GM12878 (cell line): Measurements from ENCODE around the gene KIRREL3. TPM values are rescaled to one million over a fixed set of nuclear protein-coding genes. Genes with fewer than 3 reads are reported as not detected.

ENCODE experiments used
- ATAC-seq: fragments of 200-7000 bp; cut with Tn5 transposase; 3 replicates; pipeline ENCODE4 v1.9.1; 2020; ENCODE audit warnings: mild to moderate bottlenecking, moderate library complexity
- BruUV-seq: library from RNA; stranded (reverse); fragments of 400-500 nt; replicated peaks from 2 replicates; lab custom pipeline; 2021; lab: Mats Ljungman, UMichigan
- CTCF ChIA-PET: fragments of 300-600 bp; sonication (Branson Sonifier 250); formaldehyde crosslinking; extraction: SDS; loops from one replicate; lab custom pipeline; 2021; ENCODE audit warnings: inconsistent platforms; lab: Yijun Ruan, JAX
- POLR2A ChIA-PET: fragments of 350-600 bp; formaldehyde crosslinking; extraction: SDS; loops from one replicate; lab custom pipeline; 2021; ENCODE audit warnings: inconsistent platforms; lab: Charles Lee
- RAD21 ChIA-PET: fragments of 300-600 bp; sonication (Branson Sonifier 250); formaldehyde crosslinking; loops from one replicate; lab custom pipeline; 2023; ENCODE audit warnings: antibody characterized with exemption; ENCODE audit not compliant: unreplicated experiment; lab: Charles Lee
- SMC1A ChIA-PET: fragments of 300-600 bp; sonication (Branson Sonifier 250); formaldehyde crosslinking; loops from one replicate; lab custom pipeline; 2023; ENCODE audit not compliant: unreplicated experiment, uncharacterized antibody; lab: Charles Lee
- DNase-seq: peaks from one replicate; pipeline ENCODE4 v3.0.0-alpha.2; 2011; ENCODE audit warnings: low read depth, low spot score
- FAIRE-seq: peaks from 3 replicates; lab custom pipeline; 2011; peaks lifted over from hg19 to GRCh38; lab: Jason Lieb, UNC
- H2AFZ ChIP-seq: 2 replicates; pipeline ENCODE4 v1.6.0; 2011; ENCODE audit warnings: low read depth, low read length, control low read depth; ENCODE audit not compliant: control insufficient read depth
- H3K27ac ChIP-seq: 2 replicates; pipeline ENCODE4 v1.5.1; 2011; ENCODE audit warnings: control low read depth; ENCODE audit not compliant: control insufficient read depth, insufficient read depth
- H3K27me3 ChIP-seq, 2 experiments: replicated peaks in 1 of 2; 2 replicates each; pipeline versions ENCODE4 v1.6.0 to v1.6.1; 2011; ENCODE audit warnings: low read length in 1 of 2; ENCODE audit not compliant: control insufficient read depth in 2 of 2, insufficient read depth in 2 of 2
- H3K36me3 ChIP-seq, 2 experiments: 2 replicates each; pipeline ENCODE4 v1.5.1; 2011; ENCODE audit warnings: low read length in 1 of 2; ENCODE audit not compliant: control insufficient read depth in 2 of 2, insufficient read depth in 2 of 2
- H3K4me1 ChIP-seq: 2 replicates; pipeline ENCODE4 v1.6.1; 2011; ENCODE audit warnings: mild to moderate bottlenecking, low read length, moderate library complexity, mixed read lengths; ENCODE audit not compliant: control insufficient read depth, insufficient read depth
- H3K4me2 ChIP-seq: 2 replicates; pipeline ENCODE4 v1.6.0; 2011; ENCODE audit warnings: control low read depth; ENCODE audit not compliant: control insufficient read depth, insufficient read depth
- H3K4me3 ChIP-seq: fragments of 200-600 bp; sonication (generic); 2 replicates; pipeline ENCODE4 v1.5.1; 2016
- H3K79me2 ChIP-seq: 2 replicates; pipeline ENCODE4 v1.6.0; 2011; ENCODE audit warnings: low read length; ENCODE audit not compliant: control insufficient read depth, insufficient read depth
- H3K9ac ChIP-seq: 2 replicates; pipeline ENCODE4 v1.8.0; 2011; ENCODE audit warnings: low read length, control low read depth, mixed read lengths; ENCODE audit not compliant: control insufficient read depth, insufficient read depth
- H3K9me3 ChIP-seq: replicated peaks from 3 replicates; pipeline ENCODE4 v1.5.1; 2011; ENCODE audit warnings: mild to moderate bottlenecking, low read length; ENCODE audit not compliant: control insufficient read depth, insufficient read depth
- H4K20me1 ChIP-seq: 2 replicates; pipeline ENCODE4 v1.6.0; 2011; ENCODE audit not compliant: control insufficient read depth, insufficient read depth
- BACH1 ChIP-seq: fragments of 450-650 bp; IDR thresholded peaks from 2 replicates; pipeline ENCODE4 v1.6.1; 2017; ENCODE audit warnings: mild to moderate bottlenecking, borderline replicate concordance
- DPF2 ChIP-seq: fragments of 450-650 bp; IDR thresholded peaks from 2 replicates; pipeline ENCODE4 v1.6.1; 2017; ENCODE audit warnings: mild to moderate bottlenecking
- IKZF2 ChIP-seq, 2 experiments: fragments of 450-650 bp; IDR thresholded peaks; 2 replicates each; pipeline ENCODE4 v1.6.1; 2017; ENCODE audit warnings: mild to moderate bottlenecking in 2 of 2, moderate library complexity in 2 of 2
- KAT2A ChIP-seq: conservative IDR thresholded peaks from 2 replicates; pipeline ENCODE4 v1.6.1; 2011; ENCODE audit warnings: low read depth, low read length; ENCODE audit not compliant: control insufficient read depth
- MXI1 ChIP-seq: fragments of 150-350 bp; IDR thresholded peaks from 2 replicates; pipeline ENCODE4 v1.6.1; 2011; ENCODE audit warnings: low read depth, mild to moderate bottlenecking, inconsistent platforms, low read length, improper control_type of control experiment
- NFXL1 ChIP-seq: fragments of 450-650 bp; IDR thresholded peaks from 2 replicates; pipeline ENCODE4 v1.6.1; 2017; ENCODE audit warnings: antibody characterized with exemption, mild to moderate bottlenecking, borderline replicate concordance
- NR2C1 ChIP-seq: fragments of 450-650 bp; IDR thresholded peaks from 2 replicates; pipeline ENCODE4 v1.6.1; 2017; ENCODE audit warnings: antibody characterized with exemption, mild to moderate bottlenecking, moderate library complexity
- NR2F1 ChIP-seq: fragments of 450-650 bp; conservative IDR thresholded peaks from 2 replicates; pipeline ENCODE4 v1.6.1; 2017; ENCODE audit warnings: mild to moderate bottlenecking
- RAD21 ChIP-seq: IDR thresholded peaks from 2 replicates; pipeline ENCODE4 v1.6.1; 2011; ENCODE audit warnings: mild to moderate bottlenecking, low read depth, low read length, moderate library complexity; ENCODE audit not compliant: insufficient read depth
- SUZ12 ChIP-seq: fragments of 200-600 bp; sonication (generic); IDR thresholded peaks from one replicate; pipeline ENCODE4 v1.6.1; 2018; ENCODE audit warnings: antibody characterized with exemption, mild to moderate bottlenecking; ENCODE audit not compliant: unreplicated experiment
- WGBS: methylation state at CpG from one replicate; pipeline ENCODE4 v1.1.6; 2016; ENCODE audit warnings: low lambda C conversion rate; ENCODE audit not compliant: insufficient replicate concordance, insufficient coverage; ENCODE audit errors: missing lambda C conversion rate; 5-methylcytosine and 5-hydroxymethylcytosine counted together
- in situ Hi-C: fragments of 300-500 bp; cut with MboI; formaldehyde crosslinking; loops from 9 replicates; pipeline ENCODE4 v1.14.3; 2018; ENCODE audit warnings: mixed read lengths
- intact Hi-C: fragments of 100-400 bp; cut with micrococcal nuclease; formaldehyde crosslinking; loops from one replicate; pipeline ENCODE4 v1.14.2; 2022; ENCODE audit not compliant: unreplicated experiment
- polyA plus RNA-seq, 11 experiments: library from polyadenylated mRNA; depleted of rRNA in 4 of 11; unstranded in 6 of 11; stranded (reverse) in 5 of 11; fragments of >200 nt; fragmentation: Nextera tagmentation in 4 of 11; fragmentation: Illumina TruSeq in 1 of 11; extraction: Ambion mirVana in 4 of 11; extraction: Trizol in 1 of 11; gene quantifications; 1 replicate in 1 of 11; 2 replicates in 10 of 11; pipeline versions ENCODE4 v1.2.1 to v1.2.3, GENCODE V29; 2011 to 2016; ENCODE audit warnings: inconsistent platforms in 2 of 11, missing spikeins in 2 of 11, low read depth in 1 of 11
- total RNA-seq, 4 experiments: library from RNA; depleted of rRNA in 3 of 4; stranded (reverse); fragments of >200 nt in 3 of 4; fragmentation: Illumina TruSeq in 1 of 4; extraction: Trizol in 1 of 4; gene quantifications; 2 replicates each; pipeline versions ENCODE4 v1.2.1 to v1.2.3, GENCODE V29; 2013 to 2021
- TF ChIP-seq, protein P1 (sequence below): IDR thresholded peaks from 2 replicates; pipeline ENCODE4 v1.6.1; 2012; ENCODE audit warnings: low read depth, low read length, improper control_type of control experiment
- TF ChIP-seq, protein P2 (sequence below): IDR thresholded peaks from 2 replicates; pipeline ENCODE4 v1.6.1; 2011; ENCODE audit warnings: low read depth, mild to moderate bottlenecking, low read length, moderate library complexity, borderline replicate concordance; ENCODE audit errors: extremely low read depth
- TF ChIP-seq, protein P3 (sequence below): IDR thresholded peaks from 2 replicates; pipeline ENCODE4 v1.6.1; 2011; ENCODE audit warnings: low read depth, low read length, improper control_type of control experiment, borderline replicate concordance
- TF ChIP-seq, protein P4 (sequence below): IDR thresholded peaks from 2 replicates; pipeline ENCODE4 v1.6.1; 2012; ENCODE audit warnings: low read depth, low read length, improper control_type of control experiment

Gene KIRREL3
- total and polyA plus RNA-seq, 10 of the 15 experiments (the other 5 are each of a cell fraction or from before 2014, with no cell fraction given) = under 0.01 TPM; not detected in 9

DNA sequence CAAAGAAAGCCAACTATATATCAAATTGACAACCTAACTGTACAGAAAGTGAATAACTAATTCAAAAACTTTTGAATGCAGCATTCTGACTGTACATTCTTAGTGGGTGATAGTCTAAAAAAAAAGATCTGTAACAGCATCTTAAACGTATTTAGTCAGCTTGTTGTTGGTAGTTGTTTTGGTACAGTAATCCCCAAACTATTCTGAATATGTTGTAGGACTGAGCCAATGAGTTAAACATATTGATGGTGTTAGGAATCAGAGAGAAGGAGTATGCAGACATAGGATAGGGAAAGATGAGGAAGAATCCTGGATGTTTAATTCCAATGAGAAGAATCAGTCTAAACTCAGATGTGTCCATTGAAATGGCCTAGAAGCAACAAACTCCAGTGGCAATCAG, 41.9 kb upstream of the KIRREL3 start:
- no peak for DNase-seq
- in situ Hi-C loops = no loop called here
- Histone ChIP-seq H3K9ac (no peak overlapping the region), H4K20me1 (no peaks in the 10 kb centered on the region), H3K4me2 (no peak overlapping the region), H3K4me3 (no peak overlapping the region), H3K36me3 (no peaks in the 10 kb centered on the region)
- 0% methylated on average over 1 of the region's 1 CpG for WGBS
- TF ChIP-seq SUZ12 (no peak), NR2C1 (no peak), DPF2 (no peak), BACH1 (no peak), MXI1 (no peak), NFXL1 (no peak), RAD21 (no peak), IKZF2 (IDR thresholded peaks at IDR 0.05) (no peak), KAT2A (no peak), NR2F1 (no peak)
- TF ChIP-seq, protein P1, sequence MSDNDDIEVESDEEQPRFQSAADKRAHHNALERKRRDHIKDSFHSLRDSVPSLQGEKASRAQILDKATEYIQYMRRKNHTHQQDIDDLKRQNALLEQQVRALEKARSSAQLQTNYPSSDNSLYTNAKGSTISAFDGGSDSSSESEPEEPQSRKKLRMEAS = no peak
- TF ChIP-seq, protein P2, sequence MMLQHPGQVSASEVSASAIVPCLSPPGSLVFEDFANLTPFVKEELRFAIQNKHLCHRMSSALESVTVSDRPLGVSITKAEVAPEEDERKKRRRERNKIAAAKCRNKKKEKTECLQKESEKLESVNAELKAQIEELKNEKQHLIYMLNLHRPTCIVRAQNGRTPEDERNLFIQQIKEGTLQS = no peak
- TF ChIP-seq, protein P3, sequence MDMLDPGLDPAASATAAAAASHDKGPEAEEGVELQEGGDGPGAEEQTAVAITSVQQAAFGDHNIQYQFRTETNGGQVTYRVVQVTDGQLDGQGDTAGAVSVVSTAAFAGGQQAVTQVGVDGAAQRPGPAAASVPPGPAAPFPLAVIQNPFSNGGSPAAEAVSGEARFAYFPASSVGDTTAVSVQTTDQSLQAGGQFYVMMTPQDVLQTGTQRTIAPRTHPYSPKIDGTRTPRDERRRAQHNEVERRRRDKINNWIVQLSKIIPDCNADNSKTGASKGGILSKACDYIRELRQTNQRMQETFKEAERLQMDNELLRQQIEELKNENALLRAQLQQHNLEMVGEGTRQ = no peak
- TF ChIP-seq, protein P4, sequence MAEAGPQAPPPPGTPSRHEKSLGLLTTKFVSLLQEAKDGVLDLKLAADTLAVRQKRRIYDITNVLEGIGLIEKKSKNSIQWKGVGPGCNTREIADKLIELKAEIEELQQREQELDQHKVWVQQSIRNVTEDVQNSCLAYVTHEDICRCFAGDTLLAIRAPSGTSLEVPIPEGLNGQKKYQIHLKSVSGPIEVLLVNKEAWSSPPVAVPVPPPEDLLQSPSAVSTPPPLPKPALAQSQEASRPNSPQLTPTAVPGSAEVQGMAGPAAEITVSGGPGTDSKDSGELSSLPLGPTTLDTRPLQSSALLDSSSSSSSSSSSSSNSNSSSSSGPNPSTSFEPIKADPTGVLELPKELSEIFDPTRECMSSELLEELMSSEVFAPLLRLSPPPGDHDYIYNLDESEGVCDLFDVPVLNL = no peak
- TF ChIP-seq, all 136 proteins: peak for 0
- Histone ChIP-seq H2AFZ (no peak overlapping the region), H3K4me1 (no peaks in the 10 kb centered on the region), H3K79me2 (no peaks in the 10 kb centered on the region), H3K27ac (no peak overlapping the region), H3K9me3 (no peaks in the 10 kb centered on the region), H3K27me3 (peaks cover 0 to 2% of the 10 kb centered on the region in 2 experiments; a peak in 3 of 4 replicates)
- FAIRE-seq (no peak), ATAC-seq (no peak)
- SMC1A ChIA-PET = no interaction called here
- RAD21 ChIA-PET = no interaction called here
- intact Hi-C loops = no loop called here
- no TSS peak for BruUV-seq
- CTCF ChIA-PET = interaction anchor here (0.9 kb wide), 1 partner anchor 50 kb away, joined by 3 read pairs; no protein-coding TSS in a partner anchor
- POLR2A ChIA-PET = no interaction called here
